ENCODE measurements around the gene KPNA6. TPM values are rescaled to one million over a fixed set of nuclear protein-coding genes. Genes with fewer than 3 reads are reported as not detected.

Gene KPNA6
- total RNA-seq, 1 experiment from 2014 or later = 79.9 TPM

DNA sequence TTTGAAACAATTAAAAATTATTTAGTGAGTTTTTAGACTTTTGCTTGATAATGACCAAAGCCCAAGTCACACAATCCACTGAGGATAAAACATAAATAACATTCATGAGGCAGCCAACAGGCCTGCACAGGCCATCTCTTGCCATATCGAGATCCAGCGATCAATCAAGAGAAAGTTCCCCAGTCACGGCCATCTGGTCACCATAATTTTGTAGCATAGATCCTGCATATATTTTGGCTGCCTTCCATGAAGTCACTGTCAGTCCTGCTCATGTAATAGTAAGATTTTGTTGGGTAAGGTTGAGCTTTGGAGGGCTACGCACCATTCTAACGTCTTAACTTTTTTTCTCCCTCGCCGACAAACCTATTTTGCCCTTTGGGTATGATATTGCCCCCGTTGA is 17.5 kb downstream of the KPNA6 start:
- Histone ChIP-seq H3K9ac (ENCODE audit: low read length) (no peak overlapping the region), H2AFZ (ENCODE audit: low read depth, low read length, poor library complexity, severe bottlenecking) (no peak overlapping the region), H4K20me1 (ENCODE audit: insufficient read depth) (no peaks in the 10 kb centered on the region), H3K4me3 (replicated peaks in 1 of 2; ENCODE audit: low read depth in 1 of 2, low read length in 2 of 2) (no peak overlapping the region), H3K9me2 (ENCODE audit: insufficient read depth) (no peaks in the 10 kb centered on the region), H3K79me2 (ENCODE audit: insufficient read depth, low read length) (peaks cover 97% of the 10 kb centered on the region), H3K27ac (ENCODE audit: low read depth, low read length) (no peak overlapping the region), H3K9me3 (ENCODE audit: control insufficient read depth in 1 of 2, insufficient read depth in 1 of 2, low read depth in 1 of 2, low read length in 2 of 2) (no peaks in the 10 kb centered on the region), H3K36me3 (ENCODE audit: control insufficient read depth in 1 of 2, insufficient read depth in 2 of 2, low read length in 2 of 2) (no peaks in the 10 kb centered on the region), H3K4me1 (ENCODE audit: control insufficient read depth in 1 of 2, insufficient read depth in 2 of 2, low read length in 2 of 2) (peaks cover 2 to 58% of the 10 kb centered on the region in 2 experiments), H3K4me2 (ENCODE audit: low read length) (no peak overlapping the region), H3K27me3 (ENCODE audit: insufficient read depth, low read length) (no peaks in the 10 kb centered on the region)
- ATAC-seq (no peak), DNase-seq (ENCODE audit: low read depth, low spot score) (no peak)
- TF ChIP-seq REST (IDR thresholded peaks at IDR 0.05; ENCODE audit: low read depth) (no peak), ZNF274 (IDR thresholded peaks at IDR 0.05; ENCODE audit: low read depth, low read length) (no peak), TCF7L2 (IDR thresholded peaks at IDR 0.05; ENCODE audit: borderline replicate concordance, extremely low read depth, insufficient read depth, insufficient read length) (no peak), ELF1 (IDR thresholded peaks at IDR 0.05; ENCODE audit: borderline replicate concordance, low read depth) (no peak), JUND (IDR thresholded peaks at IDR 0.05) (no peak), MAX (IDR thresholded peaks at IDR 0.05) (no peak), YY1 (IDR thresholded peaks at IDR 0.05; ENCODE audit: extremely low read depth, insufficient replicate concordance, low read depth, low read length) (no peak), EGR1 (IDR thresholded peaks at IDR 0.05; ENCODE audit: low read depth) (no peak), CBX3 (IDR thresholded peaks at IDR 0.05; ENCODE audit: low read depth) (no peak)
- TF ChIP-seq, protein P1, sequence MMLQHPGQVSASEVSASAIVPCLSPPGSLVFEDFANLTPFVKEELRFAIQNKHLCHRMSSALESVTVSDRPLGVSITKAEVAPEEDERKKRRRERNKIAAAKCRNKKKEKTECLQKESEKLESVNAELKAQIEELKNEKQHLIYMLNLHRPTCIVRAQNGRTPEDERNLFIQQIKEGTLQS (IDR thresholded peaks at IDR 0.05) = no peak
- POLR2A ChIA-PET = no interaction called here
- CTCF ChIA-PET = no interaction called here
- intact Hi-C loops (cut with micrococcal nuclease) = no loop called here
- BruUV-seq (replicated peaks) = no TSS peak
- RAD21 ChIA-PET (ENCODE audit: low non-redundant PET in 1 of 2, low total read pairs in 2 of 2, uncharacterized antibody in 2 of 2, unreplicated experiment in 2 of 2) = no interaction called here
